ENCODE results near the gene GAGE12G.
"Not testable (repeated sequence)": the region's sequence is repeated elsewhere in the genome, so short reads cannot be mapped to it uniquely, and the experiment has no call there.

Gene GAGE12G

GRCh38 chrX:49570100-49570499, at the start of gene GAGE12G:
Gene GAGE12G, plus strand, starts transcription at chrX:49570400. Its CDS starts 1,155 bp downstream, at chrX:49571555.
- H3F3A ChIP-seq (ENCODE audit: low read depth); H3K9me3 ChIP-seq (ENCODE audit: insufficient read depth, low read depth, low read length); H3K4me3 ChIP-seq (ENCODE audit: low read length, poor library complexity, severe bottlenecking); H3K9me2 ChIP-seq (replicated peaks; ENCODE audit: low read depth, low read length); H2AFZ ChIP-seq (ENCODE audit: low read length); H3K4me1 ChIP-seq (ENCODE audit: insufficient read depth, low read length, poor library complexity, severe bottlenecking); H3K4me2 ChIP-seq (ENCODE audit: low read depth, low read length, poor library complexity, severe bottlenecking); H4K20me1 ChIP-seq (ENCODE audit: insufficient read depth, low read length, poor library complexity, severe bottlenecking); H3K36me3 ChIP-seq (ENCODE audit: insufficient read depth, low read length); H3K9ac ChIP-seq (ENCODE audit: low read depth, low read length, poor library complexity, severe bottlenecking); H3K27me3 ChIP-seq (ENCODE audit: insufficient read depth, low read length, poor library complexity, severe bottlenecking); H3K79me2 ChIP-seq (ENCODE audit: insufficient read depth, low read length): not testable (repeated sequence)

GRCh38 chrX:49531877-49532276, 38.3 kb upstream of the GAGE12G start, which contains the start of gene GAGE12C:
Gene GAGE12C, plus strand, starts transcription at chrX:49532177. Its CDS starts 1,155 bp downstream, at chrX:49533332.
- not testable (repeated sequence) for H4K20me1 ChIP-seq (ENCODE audit: insufficient read depth, low read length, poor library complexity, severe bottlenecking); H3F3A ChIP-seq (ENCODE audit: low read depth); H3K4me2 ChIP-seq (ENCODE audit: low read depth, low read length, poor library complexity, severe bottlenecking); H3K9me3 ChIP-seq (ENCODE audit: insufficient read depth, low read depth, low read length); H3K36me3 ChIP-seq (ENCODE audit: insufficient read depth, low read length); H2AFZ ChIP-seq (ENCODE audit: low read length); H3K9me2 ChIP-seq (replicated peaks; ENCODE audit: low read depth, low read length); H3K27me3 ChIP-seq (ENCODE audit: insufficient read depth, low read length, poor library complexity, severe bottlenecking); H3K9ac ChIP-seq (ENCODE audit: low read depth, low read length, poor library complexity, severe bottlenecking); H3K4me1 ChIP-seq (ENCODE audit: insufficient read depth, low read length, poor library complexity, severe bottlenecking); H3K4me3 ChIP-seq (ENCODE audit: low read length, poor library complexity, severe bottlenecking); H3K79me2 ChIP-seq (ENCODE audit: insufficient read depth, low read length)

- not testable (repeated sequence) for H3K4me1 ChIP-seq (ENCODE audit: insufficient read depth, low read length, poor library complexity, severe bottlenecking); H3K9me3 ChIP-seq (ENCODE audit: insufficient read depth, low read depth, low read length); H3K79me2 ChIP-seq (ENCODE audit: insufficient read depth, low read length); H2AFZ ChIP-seq (ENCODE audit: low read length); H4K20me1 ChIP-seq (ENCODE audit: insufficient read depth, low read length, poor library complexity, severe bottlenecking); H3K4me2 ChIP-seq (ENCODE audit: low read depth, low read length, poor library complexity, severe bottlenecking); H3F3A ChIP-seq (ENCODE audit: low read depth); H3K9me2 ChIP-seq (replicated peaks; ENCODE audit: low read depth, low read length); H3K36me3 ChIP-seq (ENCODE audit: insufficient read depth, low read length); H3K27me3 ChIP-seq (ENCODE audit: insufficient read depth, low read length, poor library complexity, severe bottlenecking); H3K4me3 ChIP-seq (ENCODE audit: low read length, poor library complexity, severe bottlenecking); H3K9ac ChIP-seq (ENCODE audit: low read depth, low read length, poor library complexity, severe bottlenecking)
Measured at GRCh38 chrX:49541433-49541832, 28.8 kb upstream of the GAGE12G start, which contains the start of gene GAGE12D. Gene GAGE12D, plus strand, starts transcription at chrX:49541733. Its CDS starts 1,155 bp downstream, at chrX:49542888.

GRCh38 chrX:49550989-49551388, 19.2 kb upstream of the GAGE12G start, which contains the start of gene GAGE12E:
Gene GAGE12E, plus strand, starts transcription at chrX:49551289. Its CDS starts 1,155 bp downstream, at chrX:49552444.
- not testable (repeated sequence) for H3K4me2 ChIP-seq (ENCODE audit: low read depth, low read length, poor library complexity, severe bottlenecking); H3K4me3 ChIP-seq (ENCODE audit: low read length, poor library complexity, severe bottlenecking); H3K79me2 ChIP-seq (ENCODE audit: insufficient read depth, low read length); H3K36me3 ChIP-seq (ENCODE audit: insufficient read depth, low read length); H3K27me3 ChIP-seq (ENCODE audit: insufficient read depth, low read length, poor library complexity, severe bottlenecking); H3F3A ChIP-seq (ENCODE audit: low read depth); H3K9ac ChIP-seq (ENCODE audit: low read depth, low read length, poor library complexity, severe bottlenecking); H3K9me2 ChIP-seq (replicated peaks; ENCODE audit: low read depth, low read length); H2AFZ ChIP-seq (ENCODE audit: low read length); H4K20me1 ChIP-seq (ENCODE audit: insufficient read depth, low read length, poor library complexity, severe bottlenecking); H3K4me1 ChIP-seq (ENCODE audit: insufficient read depth, low read length, poor library complexity, severe bottlenecking); H3K9me3 ChIP-seq (ENCODE audit: insufficient read depth, low read depth, low read length)

GRCh38 chrX:49560542-49560941, 9.7 kb upstream of the GAGE12G start, which contains the start of gene GAGE12F:
Gene GAGE12F, plus strand, starts transcription at chrX:49560842. Its CDS starts 1,155 bp downstream, at chrX:49561997.
- H3K4me2 ChIP-seq (ENCODE audit: low read depth, low read length, poor library complexity, severe bottlenecking); H3K4me1 ChIP-seq (ENCODE audit: insufficient read depth, low read length, poor library complexity, severe bottlenecking); H3K27me3 ChIP-seq (ENCODE audit: insufficient read depth, low read length, poor library complexity, severe bottlenecking); H3K4me3 ChIP-seq (ENCODE audit: low read length, poor library complexity, severe bottlenecking); H3K36me3 ChIP-seq (ENCODE audit: insufficient read depth, low read length); H3K79me2 ChIP-seq (ENCODE audit: insufficient read depth, low read length); H4K20me1 ChIP-seq (ENCODE audit: insufficient read depth, low read length, poor library complexity, severe bottlenecking); H3K9me2 ChIP-seq (replicated peaks; ENCODE audit: low read depth, low read length); H3F3A ChIP-seq (ENCODE audit: low read depth); H2AFZ ChIP-seq (ENCODE audit: low read length); H3K9ac ChIP-seq (ENCODE audit: low read depth, low read length, poor library complexity, severe bottlenecking); H3K9me3 ChIP-seq (ENCODE audit: insufficient read depth, low read depth, low read length): not testable (repeated sequence)

- H3K4me1 ChIP-seq (ENCODE audit: insufficient read depth, low read length, poor library complexity, severe bottlenecking); H3F3A ChIP-seq (ENCODE audit: low read depth): not testable (repeated sequence)
Measured at GRCh38 chrX:49568728-49569127, 1.5 kb upstream of the GAGE12G start.

GRCh38 chrX:49569152-49569551, 1.0 kb upstream of the GAGE12G start:
- not testable (repeated sequence) for H3K27me3 ChIP-seq (ENCODE audit: insufficient read depth, low read length, poor library complexity, severe bottlenecking); H3K9me2 ChIP-seq (replicated peaks; ENCODE audit: low read depth, low read length)

More at GRCh38 chrX:49568728-49569127, 1.5 kb upstream of the GAGE12G start:
- H2AFZ ChIP-seq (ENCODE audit: low read length); H3K9ac ChIP-seq (ENCODE audit: low read depth, low read length, poor library complexity, severe bottlenecking); H3K36me3 ChIP-seq (ENCODE audit: insufficient read depth, low read length); H3K4me2 ChIP-seq (ENCODE audit: low read depth, low read length, poor library complexity, severe bottlenecking); H3K9me3 ChIP-seq (ENCODE audit: insufficient read depth, low read depth, low read length); H4K20me1 ChIP-seq (ENCODE audit: insufficient read depth, low read length, poor library complexity, severe bottlenecking); H3K9me2 ChIP-seq (replicated peaks; ENCODE audit: low read depth, low read length); H3K4me3 ChIP-seq (ENCODE audit: low read length, poor library complexity, severe bottlenecking); H3K27me3 ChIP-seq (ENCODE audit: insufficient read depth, low read length, poor library complexity, severe bottlenecking); H3K79me2 ChIP-seq (ENCODE audit: insufficient read depth, low read length): not testable (repeated sequence)

More at GRCh38 chrX:49569152-49569551, 1.0 kb upstream of the GAGE12G start:
- H3F3A ChIP-seq (ENCODE audit: low read depth); H2AFZ ChIP-seq (ENCODE audit: low read length); H3K36me3 ChIP-seq (ENCODE audit: insufficient read depth, low read length); H4K20me1 ChIP-seq (ENCODE audit: insufficient read depth, low read length, poor library complexity, severe bottlenecking); H3K79me2 ChIP-seq (ENCODE audit: insufficient read depth, low read length); H3K4me2 ChIP-seq (ENCODE audit: low read depth, low read length, poor library complexity, severe bottlenecking); H3K4me3 ChIP-seq (ENCODE audit: low read length, poor library complexity, severe bottlenecking); H3K9ac ChIP-seq (ENCODE audit: low read depth, low read length, poor library complexity, severe bottlenecking); H3K9me3 ChIP-seq (ENCODE audit: insufficient read depth, low read depth, low read length); H3K4me1 ChIP-seq (ENCODE audit: insufficient read depth, low read length, poor library complexity, severe bottlenecking): not testable (repeated sequence)

All from Loucy (cell line).